Liver (tissue), 9 donors: ENCODE results near the gene EMP3. TPM values are rescaled to one million over a fixed set of nuclear protein-coding genes. Genes with fewer than 3 reads are reported as not detected.

Experiments used
- DNase-seq: peaks from one replicate; pipeline ENCODE4 v3.0.0-alpha.2; 2017; ENCODE audit warnings: low spot score
- H3K27ac ChIP-seq, 2 donors: one replicate each; pipeline ENCODE4 v1.7.0; 2013; ENCODE audit warnings: inconsistent platforms in 2 of 2, low read length in 2 of 2, control low read depth in 1 of 2, low read depth in 1 of 2, mild to moderate bottlenecking in 1 of 2
- H3K27me3 ChIP-seq, 4 donors: one replicate each; pipeline versions ENCODE4 v1.6.1 to v1.7.0; 2013; ENCODE audit warnings: low read length in 3 of 4, inconsistent platforms in 1 of 4, mild to moderate bottlenecking in 1 of 4, moderate library complexity in 1 of 4; ENCODE audit not compliant: control insufficient read depth in 4 of 4, insufficient read depth in 4 of 4
- H3K36me3 ChIP-seq, 4 donors: one replicate each; pipeline versions ENCODE4 v1.6.1 to v1.7.0; 2013; ENCODE audit warnings: low read length in 3 of 4, mild to moderate bottlenecking in 3 of 4, low read depth in 1 of 4, moderate library complexity in 1 of 4; ENCODE audit not compliant: control insufficient read depth in 4 of 4, insufficient read depth in 3 of 4
- H3K4me1 ChIP-seq, 4 donors: one replicate each; pipeline versions ENCODE4 v1.6.1 to v1.7.0; 2013; ENCODE audit warnings: low read length in 3 of 4, mild to moderate bottlenecking in 3 of 4, moderate library complexity in 1 of 4; ENCODE audit not compliant: control insufficient read depth in 4 of 4, insufficient read depth in 4 of 4
- H3K4me3 ChIP-seq, 3 donors: one replicate each; pipeline versions ENCODE4 v1.6.1 to v1.7.0; 2013; ENCODE audit warnings: low read length in 3 of 3, control low read depth in 1 of 3, low read depth in 1 of 3, mild to moderate bottlenecking in 1 of 3
- H3K9ac ChIP-seq, 2 donors: one replicate each; pipeline ENCODE4 v1.7.0; 2013; ENCODE audit warnings: low read length in 2 of 2, mild to moderate bottlenecking in 2 of 2, moderate library complexity in 2 of 2, control low read depth in 1 of 2, low read depth in 1 of 2
- H3K9me3 ChIP-seq, 4 donors: one replicate each; pipeline versions ENCODE4 v1.6.1 to v1.7.0; 2013; ENCODE audit warnings: low read length in 3 of 4; ENCODE audit not compliant: control insufficient read depth in 4 of 4
- ATF3 ChIP-seq: IDR thresholded peaks from 2 replicates; pipeline ENCODE4 v1.6.1; 2016; ENCODE audit warnings: antibody characterized with exemption
- CTCF ChIP-seq: fragments of 150-350 bp; IDR thresholded peaks from 2 replicates; pipeline ENCODE4 v1.5.1; 2017; ENCODE audit warnings: improper control_type of control experiment, low read depth, low read length; ENCODE audit not compliant: missing input control
- EGR1 ChIP-seq, 2 donors: IDR thresholded peaks; 2 replicates each; pipeline ENCODE4 v1.6.1; 2016 to 2018; ENCODE audit warnings: antibody characterized with exemption in 2 of 2, low read depth in 2 of 2
- FOXA1 ChIP-seq: IDR thresholded peaks from 2 replicates; pipeline ENCODE4 v1.6.1; 2016; ENCODE audit warnings: antibody characterized with exemption
- FOXA2 ChIP-seq: IDR thresholded peaks from 2 replicates; pipeline ENCODE4 v1.6.1; 2016; ENCODE audit warnings: antibody characterized with exemption
- GABPA ChIP-seq, 2 donors: IDR thresholded peaks in 1 of 2; conservative IDR thresholded peaks in 1 of 2; 2 replicates each; pipeline ENCODE4 v1.6.1; 2016; ENCODE audit warnings: antibody characterized with exemption in 2 of 2, mild to moderate bottlenecking in 1 of 2, moderate library complexity in 1 of 2
- HNF4A ChIP-seq, 2 donors: conservative IDR thresholded peaks; 2 replicates each; pipeline ENCODE4 v1.6.1; 2016; ENCODE audit warnings: antibody characterized with exemption in 2 of 2, mild to moderate bottlenecking in 2 of 2
- HNF4G ChIP-seq: IDR thresholded peaks from 2 replicates; pipeline ENCODE4 v1.6.1; 2016; ENCODE audit warnings: antibody characterized with exemption
- JUND ChIP-seq, 2 donors: IDR thresholded peaks; 2 replicates each; pipeline ENCODE4 v1.6.1; 2016; ENCODE audit warnings: antibody characterized with exemption in 2 of 2
- NR2F2 ChIP-seq: IDR thresholded peaks from 2 replicates; pipeline ENCODE4 v1.6.1; 2016; ENCODE audit warnings: antibody characterized with exemption
- RAD21 ChIP-seq, 2 donors: IDR thresholded peaks; 2 replicates each; pipeline ENCODE4 v1.6.1; 2016; ENCODE audit warnings: antibody characterized with exemption in 2 of 2, mild to moderate bottlenecking in 2 of 2
- RXRA ChIP-seq, 2 donors: IDR thresholded peaks; 2 replicates each; pipeline ENCODE4 v1.6.1; 2017 to 2018; ENCODE audit warnings: antibody characterized with exemption in 2 of 2, mild to moderate bottlenecking in 1 of 2
- SP1 ChIP-seq: IDR thresholded peaks from 2 replicates; pipeline ENCODE4 v1.6.1; 2018; ENCODE audit warnings: antibody characterized with exemption, mild to moderate bottlenecking
- TAF1 ChIP-seq: conservative IDR thresholded peaks from 2 replicates; pipeline ENCODE4 v1.6.1; 2016; ENCODE audit warnings: antibody characterized with exemption, mild to moderate bottlenecking
- YY1 ChIP-seq: IDR thresholded peaks from 2 replicates; pipeline ENCODE4 v1.6.1; 2016; ENCODE audit warnings: antibody characterized with exemption, mild to moderate bottlenecking
- WGBS: extraction: QIAGEN DNeasy Blood & Tissue Kit; methylation state at CpG from one replicate; pipeline ENCODE4 v1.1.7; 2013; 5-methylcytosine and 5-hydroxymethylcytosine counted together
- polyA plus RNA-seq, 2 donors: library from polyadenylated mRNA; stranded (reverse) in 1 of 2; unstranded in 1 of 2; fragments of 200-250 nt in 1 of 2; fragments of >200 nt in 1 of 2; fragmentation: Nextera tagmentation in 1 of 2; extraction: Ambion mirVana in 1 of 2; gene quantifications; one replicate each; pipeline versions ENCODE4 v1.2.1 to v1.2.3, GENCODE V29; 2013 to 2015
- total RNA-seq, 2 donors: library from RNA; depleted of rRNA; stranded (reverse); fragments of >200 nt; gene quantifications; one replicate each; pipeline ENCODE4 v1.2.3, GENCODE V29; 2014
- TF ChIP-seq, protein P1 (sequence below): IDR thresholded peaks from 2 replicates; pipeline ENCODE4 v1.6.1; 2016; ENCODE audit warnings: antibody characterized with exemption, mild to moderate bottlenecking
- TF ChIP-seq, protein P2 (sequence below): IDR thresholded peaks from 2 replicates; pipeline ENCODE4 v1.6.1; 2016; ENCODE audit warnings: antibody characterized with exemption
- donor health status: healthy.
- donor health status: healthy.
- donor health status: healthy.
- donor health status: healthy.
- donor health status: healthy.

The EMP3 gene
- total and polyA plus RNA-seq, 4 donors: 4.5 to 16.6 (median 11.7) TPM

DNA sequence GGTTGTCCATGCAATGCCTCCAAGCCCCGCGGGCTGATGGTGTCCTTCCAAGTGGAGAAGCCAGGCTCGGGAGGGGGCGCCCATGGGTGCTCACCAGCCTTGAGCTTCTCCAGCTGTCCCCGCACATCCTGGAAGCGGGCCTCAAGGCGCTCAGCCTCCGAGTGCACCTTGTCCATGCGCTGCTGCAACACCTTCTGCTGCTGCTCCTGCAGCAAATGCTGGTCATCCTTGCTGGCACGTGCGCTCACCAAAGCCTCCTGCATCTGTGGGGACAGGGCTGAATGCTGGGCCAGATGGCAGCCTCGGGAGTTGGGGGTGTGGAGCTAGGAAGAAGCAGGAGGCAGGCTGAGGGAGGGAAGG is 22.8 kb upstream of the EMP3 start:
- Histone ChIP-seq H3K27ac (no peak overlapping the region), H3K27me3 (no peaks in the 10 kb centered on the region), H3K4me3 (no peak overlapping the region), H3K36me3 (no peaks in the 10 kb centered on the region), H3K9ac (no peak overlapping the region), H3K9me3 (no peaks in the 10 kb centered on the region), H3K4me1 (no peaks in the 10 kb centered on the region)
- no peak for TF ChIP-seq FOXA1
- no peak for TF ChIP-seq GABPA (IDR thresholded peaks at IDR 0.05 in 1 of 2, conservative IDR thresholded peaks at IDR 0.05 in 1 of 2)
- TF ChIP-seq HNF4G: no peak
- TF ChIP-seq ATF3: no peak
- TF ChIP-seq RXRA (IDR thresholded peaks at IDR 0.05): no peak
- no peak for TF ChIP-seq SP1
- TF ChIP-seq, protein P1, sequence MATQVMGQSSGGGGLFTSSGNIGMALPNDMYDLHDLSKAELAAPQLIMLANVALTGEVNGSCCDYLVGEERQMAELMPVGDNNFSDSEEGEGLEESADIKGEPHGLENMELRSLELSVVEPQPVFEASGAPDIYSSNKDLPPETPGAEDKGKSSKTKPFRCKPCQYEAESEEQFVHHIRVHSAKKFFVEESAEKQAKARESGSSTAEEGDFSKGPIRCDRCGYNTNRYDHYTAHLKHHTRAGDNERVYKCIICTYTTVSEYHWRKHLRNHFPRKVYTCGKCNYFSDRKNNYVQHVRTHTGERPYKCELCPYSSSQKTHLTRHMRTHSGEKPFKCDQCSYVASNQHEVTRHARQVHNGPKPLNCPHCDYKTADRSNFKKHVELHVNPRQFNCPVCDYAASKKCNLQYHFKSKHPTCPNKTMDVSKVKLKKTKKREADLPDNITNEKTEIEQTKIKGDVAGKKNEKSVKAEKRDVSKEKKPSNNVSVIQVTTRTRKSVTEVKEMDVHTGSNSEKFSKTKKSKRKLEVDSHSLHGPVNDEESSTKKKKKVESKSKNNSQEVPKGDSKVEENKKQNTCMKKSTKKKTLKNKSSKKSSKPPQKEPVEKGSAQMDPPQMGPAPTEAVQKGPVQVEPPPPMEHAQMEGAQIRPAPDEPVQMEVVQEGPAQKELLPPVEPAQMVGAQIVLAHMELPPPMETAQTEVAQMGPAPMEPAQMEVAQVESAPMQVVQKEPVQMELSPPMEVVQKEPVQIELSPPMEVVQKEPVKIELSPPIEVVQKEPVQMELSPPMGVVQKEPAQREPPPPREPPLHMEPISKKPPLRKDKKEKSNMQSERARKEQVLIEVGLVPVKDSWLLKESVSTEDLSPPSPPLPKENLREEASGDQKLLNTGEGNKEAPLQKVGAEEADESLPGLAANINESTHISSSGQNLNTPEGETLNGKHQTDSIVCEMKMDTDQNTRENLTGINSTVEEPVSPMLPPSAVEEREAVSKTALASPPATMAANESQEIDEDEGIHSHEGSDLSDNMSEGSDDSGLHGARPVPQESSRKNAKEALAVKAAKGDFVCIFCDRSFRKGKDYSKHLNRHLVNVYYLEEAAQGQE: no peak
- TF ChIP-seq RAD21 (IDR thresholded peaks at IDR 0.05): no peak
- TF ChIP-seq CTCF: no peak
- TF ChIP-seq, protein P2, sequence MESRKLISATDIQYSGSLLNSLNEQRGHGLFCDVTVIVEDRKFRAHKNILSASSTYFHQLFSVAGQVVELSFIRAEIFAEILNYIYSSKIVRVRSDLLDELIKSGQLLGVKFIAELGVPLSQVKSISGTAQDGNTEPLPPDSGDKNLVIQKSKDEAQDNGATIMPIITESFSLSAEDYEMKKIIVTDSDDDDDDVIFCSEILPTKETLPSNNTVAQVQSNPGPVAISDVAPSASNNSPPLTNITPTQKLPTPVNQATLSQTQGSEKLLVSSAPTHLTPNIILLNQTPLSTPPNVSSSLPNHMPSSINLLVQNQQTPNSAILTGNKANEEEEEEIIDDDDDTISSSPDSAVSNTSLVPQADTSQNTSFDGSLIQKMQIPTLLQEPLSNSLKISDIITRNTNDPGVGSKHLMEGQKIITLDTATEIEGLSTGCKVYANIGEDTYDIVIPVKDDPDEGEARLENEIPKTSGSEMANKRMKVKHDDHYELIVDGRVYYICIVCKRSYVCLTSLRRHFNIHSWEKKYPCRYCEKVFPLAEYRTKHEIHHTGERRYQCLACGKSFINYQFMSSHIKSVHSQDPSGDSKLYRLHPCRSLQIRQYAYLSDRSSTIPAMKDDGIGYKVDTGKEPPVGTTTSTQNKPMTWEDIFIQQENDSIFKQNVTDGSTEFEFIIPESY: no peak
- no peak for TF ChIP-seq TAF1
- TF ChIP-seq YY1: no peak
- no peak for TF ChIP-seq HNF4A (conservative IDR thresholded peaks at IDR 0.05)
- no peak for TF ChIP-seq EGR1 (IDR thresholded peaks at IDR 0.05; ENCODE audit: low read depth in 2 of 2)
- no peak for DNase-seq
- WGBS: 90% methylated on average over 12 of the region's 12 CpGs

GRCh38 chr19:48303367-48303766 is 22.0 kb upstream of the EMP3 start:
- Histone ChIP-seq H3K9me3 (no peaks in the 10 kb centered on the region), H3K27ac (no peak overlapping the region), H3K27me3 (no peaks in the 10 kb centered on the region), H3K9ac (no peak overlapping the region), H3K4me1 (no peaks in the 10 kb centered on the region), H3K36me3 (no peaks in the 10 kb centered on the region), H3K4me3 (no peak overlapping the region)
- DNase-seq: no peak
- TF ChIP-seq YY1 (no peak), JUND (IDR thresholded peaks at IDR 0.05) (no peak), NR2F2 (no peak), GABPA (IDR thresholded peaks at IDR 0.05 in 1 of 2, conservative IDR thresholded peaks at IDR 0.05 in 1 of 2) (no peak), HNF4A (conservative IDR thresholded peaks at IDR 0.05) (no peak), CTCF (no peak), RAD21 (IDR thresholded peaks at IDR 0.05) (no peak), EGR1 (IDR thresholded peaks at IDR 0.05; ENCODE audit: low read depth in 2 of 2) (no peak), FOXA1 (no peak), FOXA2 (no peak), RXRA (IDR thresholded peaks at IDR 0.05) (no peak), SP1 (no peak)
- TF ChIP-seq, protein P2: no peak
- WGBS: 87% methylated on average over 13 of the region's 13 CpGs
